H9 (cell line): ENCODE measurements around the gene ZNF831. TPM values are rescaled to one million over a fixed set of nuclear protein-coding genes. Genes with fewer than 3 reads are reported as not detected.

Experiments used
- DNase-seq: peaks from one replicate; pipeline ENCODE4 v3.0.0-alpha.2; 2017
- H2AFZ ChIP-seq: one replicate; pipeline ENCODE4 v1.6.1; 2013; ENCODE audit warnings: mild to moderate bottlenecking, low read length, control low read depth, moderate library complexity
- H2AK5ac ChIP-seq: 2 replicates; pipeline ENCODE4 v1.6.1; 2013; ENCODE audit warnings: low read length, control low read depth, mixed read lengths; ENCODE audit not compliant: insufficient read length
- H2BK120ac ChIP-seq: one replicate; pipeline ENCODE4 v1.6.1; 2013; ENCODE audit warnings: low read depth, mild to moderate bottlenecking, low read length, control low read depth, inconsistent platforms; ENCODE audit not compliant: poor library complexity, severe bottlenecking
- H2BK12ac ChIP-seq: 2 replicates; pipeline ENCODE4 v1.6.1; 2013; ENCODE audit warnings: low read length, control low read depth, mixed read lengths, low read depth; ENCODE audit not compliant: insufficient read length
- H2BK15ac ChIP-seq: 2 replicates; pipeline ENCODE4 v1.6.1; 2013; ENCODE audit warnings: low read depth, low read length, control low read depth
- H2BK20ac ChIP-seq: one replicate; pipeline ENCODE4 v1.6.1; 2013; ENCODE audit warnings: low read depth, mild to moderate bottlenecking, low read length, control low read depth, inconsistent platforms; ENCODE audit not compliant: poor library complexity, severe bottlenecking
- H2BK5ac ChIP-seq: 2 replicates; pipeline ENCODE4 v1.6.1; 2013; ENCODE audit warnings: low read length, control low read depth, mixed read lengths; ENCODE audit not compliant: insufficient read length
- H3K14ac ChIP-seq: 2 replicates; pipeline ENCODE4 v1.6.1; 2013; ENCODE audit warnings: low read length, control low read depth; ENCODE audit not compliant: insufficient read depth
- H3K18ac ChIP-seq: 2 replicates; pipeline ENCODE4 v1.6.1; 2013; ENCODE audit warnings: low read depth, mild to moderate bottlenecking, mixed read lengths, low read length, control low read depth; ENCODE audit not compliant: insufficient read length
- H3K23ac ChIP-seq: 2 replicates; pipeline ENCODE4 v1.6.1; 2013; ENCODE audit warnings: low read length, control low read depth, mixed read lengths, low read depth; ENCODE audit not compliant: insufficient read length
- H3K23me2 ChIP-seq: 2 replicates; pipeline ENCODE4 v1.6.1; 2013; ENCODE audit warnings: low read depth, mild to moderate bottlenecking, mixed read lengths, low read length, control low read depth; ENCODE audit not compliant: insufficient read length, poor library complexity, severe bottlenecking
- H3K27ac ChIP-seq: 2 replicates; pipeline ENCODE4 v1.5.1; 2013; ENCODE audit warnings: low read length, control low read depth, mixed read lengths, low read depth; ENCODE audit not compliant: insufficient read length
- H3K27me3 ChIP-seq: 2 replicates; pipeline ENCODE4 v1.6.1; 2013; ENCODE audit warnings: low read length, control low read depth, inconsistent platforms; ENCODE audit not compliant: insufficient read depth
- H3K4ac ChIP-seq: 2 replicates; pipeline ENCODE4 v1.6.1; 2013; ENCODE audit warnings: low read depth, mild to moderate bottlenecking, control low read depth, inconsistent platforms, low read length, moderate library complexity
- H3K4me1 ChIP-seq: 2 replicates; pipeline ENCODE4 v1.6.1; 2013; ENCODE audit warnings: low read length, control low read depth, inconsistent platforms; ENCODE audit not compliant: insufficient read depth
- H3K4me2 ChIP-seq: 2 replicates; pipeline ENCODE4 v1.6.1; 2013; ENCODE audit warnings: low read length, control low read depth, mixed read lengths; ENCODE audit not compliant: insufficient read length, insufficient read depth
- H3K56ac ChIP-seq: 2 replicates; pipeline ENCODE4 v1.6.1; 2013; ENCODE audit warnings: low read depth, mild to moderate bottlenecking, mixed read lengths, low read length, control low read depth; ENCODE audit not compliant: insufficient read length
- H3K79me1 ChIP-seq: 2 replicates; pipeline ENCODE4 v1.6.1; 2013; ENCODE audit warnings: low read depth, mild to moderate bottlenecking, moderate library complexity, low read length, control low read depth, inconsistent platforms; ENCODE audit not compliant: insufficient read depth, poor library complexity, severe bottlenecking
- H3K79me2 ChIP-seq: 2 replicates; pipeline ENCODE4 v1.6.1; 2013; ENCODE audit warnings: low read length, control low read depth, inconsistent platforms; ENCODE audit not compliant: insufficient read depth
- H3K9ac ChIP-seq: 2 replicates; pipeline ENCODE4 v1.6.1; 2013; ENCODE audit warnings: low read length, control low read depth, mixed read lengths; ENCODE audit not compliant: insufficient read length; ENCODE audit errors: extremely low read depth
- H3K9me3 ChIP-seq: one replicate; pipeline ENCODE4 v1.6.1; 2013; ENCODE audit warnings: low read depth, low read length, inconsistent platforms; ENCODE audit not compliant: control insufficient read depth
- H3T11ph ChIP-seq: one replicate; pipeline ENCODE4 v1.6.1; 2013; ENCODE audit warnings: mild to moderate bottlenecking, low read length, control low read depth, inconsistent platforms
- H4K20me1 ChIP-seq: one replicate; pipeline ENCODE4 v1.6.1; 2013; ENCODE audit not compliant: control insufficient read depth, insufficient read length, insufficient read depth
- H4K5ac ChIP-seq: 2 replicates; pipeline ENCODE4 v1.6.1; 2013; ENCODE audit warnings: low read depth, mild to moderate bottlenecking, mixed read lengths, low read length, control low read depth; ENCODE audit not compliant: insufficient read length
- H4K8ac ChIP-seq: replicated peaks from 2 replicates; pipeline ENCODE4 v1.6.1; 2013; ENCODE audit warnings: low read length, control low read depth, mixed read lengths, low read depth; ENCODE audit not compliant: insufficient read length
- H4K91ac ChIP-seq: 2 replicates; pipeline ENCODE4 v1.6.1; 2013; ENCODE audit warnings: low read depth, mild to moderate bottlenecking, moderate library complexity, mixed read lengths, low read length, control low read depth; ENCODE audit not compliant: insufficient read length
- H3K27ac Mint-ChIP-seq, 3 experiments: 2 replicates in 2 of 3; 3 replicates in 1 of 3; pipeline ENCODE4 v1.8.0; 2020 to 2021; ENCODE audit warnings: mixed read lengths in 3 of 3, mild to moderate bottlenecking in 1 of 3, moderate library complexity in 1 of 3
- H3K27me3 Mint-ChIP-seq: 2 replicates; pipeline ENCODE4 v1.8.0; 2021; ENCODE audit warnings: low read depth, mild to moderate bottlenecking, moderate library complexity, mixed read lengths
- H3K36me3 Mint-ChIP-seq, 3 experiments: 2 replicates in 2 of 3; 3 replicates in 1 of 3; pipeline ENCODE4 v1.8.0; 2020 to 2021; ENCODE audit warnings: low read depth in 3 of 3, mixed read lengths in 3 of 3; ENCODE audit not compliant: insufficient read depth in 1 of 3
- H3K4me1 Mint-ChIP-seq, 2 experiments: 2 replicates each; pipeline ENCODE4 v1.8.0; 2020; ENCODE audit warnings: mixed read lengths in 2 of 2
- H3K4me3 Mint-ChIP-seq, 2 experiments: 2 replicates in 1 of 2; 3 replicates in 1 of 2; pipeline ENCODE4 v1.8.0; 2020 to 2021; ENCODE audit warnings: mild to moderate bottlenecking in 2 of 2, mixed read lengths in 2 of 2, moderate library complexity in 1 of 2
- H3K9me3 Mint-ChIP-seq, 2 experiments: 2 replicates in 1 of 2; 3 replicates in 1 of 2; pipeline ENCODE4 v1.8.0; 2020; ENCODE audit warnings: mild to moderate bottlenecking in 2 of 2, mixed read lengths in 2 of 2, moderate library complexity in 1 of 2
- WGBS: extraction: QIAGEN DNeasy Blood & Tissue Kit; methylation state at CpG from one replicate; pipeline ENCODE4 v1.1.7; 2013; ENCODE audit warnings: missing lambda C conversion rate, low lambda C conversion rate, mixed read lengths; ENCODE audit not compliant: insufficient read length; ENCODE audit errors: extremely low coverage; 5-methylcytosine and 5-hydroxymethylcytosine counted together
- total RNA-seq: library from RNA; stranded (reverse); gene quantifications from 2 replicates; pipeline ENCODE4 v1.2.1, GENCODE V29; 2021
- TF ChIP-seq, protein P1 (sequence below): fragments of 200-600 bp; sonication (generic); conservative IDR thresholded peaks from 3 replicates; pipeline ENCODE4 v1.8.0; 2021; ENCODE audit warnings: antibody characterized with exemption, mild to moderate bottlenecking

ZNF831 gene
- total RNA-seq, 1 experiment from 2014 or later, result not detected

DNA sequence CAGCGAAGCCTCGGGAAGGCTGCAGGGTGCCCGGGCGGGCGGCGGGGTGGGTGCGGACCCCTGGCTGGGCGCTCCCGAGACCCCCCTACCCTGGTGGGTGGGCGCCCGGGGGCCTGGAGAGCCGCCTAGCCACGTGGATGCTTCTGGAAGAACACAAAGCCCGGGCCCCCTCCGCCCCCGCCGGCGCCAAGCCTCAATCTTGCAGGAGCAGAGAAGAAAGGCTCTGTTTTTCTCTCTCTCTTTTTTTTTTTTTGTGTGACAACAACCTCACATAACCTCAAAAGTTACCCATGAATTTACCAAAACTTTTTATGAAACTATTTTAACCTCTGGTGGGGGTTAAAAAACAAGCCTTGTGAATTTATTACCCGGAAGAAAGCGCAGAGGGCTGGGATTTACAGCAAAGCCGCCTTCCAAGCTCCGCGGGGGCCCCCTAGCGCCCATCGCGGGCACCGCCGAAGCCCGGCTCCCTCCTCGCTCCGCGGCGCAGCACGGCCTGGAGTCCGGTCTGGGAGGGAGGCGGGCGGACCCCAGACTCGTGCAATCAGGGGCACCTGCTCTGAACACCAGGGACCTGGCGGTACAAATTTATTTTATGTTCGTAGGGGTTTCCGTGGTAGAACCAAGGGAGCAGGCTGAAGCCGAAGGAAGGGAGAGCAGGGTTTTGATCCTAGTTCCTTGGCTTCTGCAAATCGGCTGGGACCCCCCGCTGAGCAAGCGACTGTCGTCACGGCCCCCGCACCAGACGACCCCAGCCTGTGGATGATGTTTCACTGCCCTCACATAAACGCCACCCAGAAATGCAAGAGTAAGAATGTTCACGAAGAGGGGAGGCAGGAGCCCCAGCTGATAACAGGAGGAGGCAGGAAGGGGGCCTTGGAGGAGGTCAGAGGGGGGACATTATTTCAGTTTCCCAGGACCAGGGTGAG lies 58.9 kb downstream of the ZNF831 start:
- Histone ChIP-seq H3K23ac (no peak overlapping the region), H2AK5ac (no peak overlapping the region), H4K91ac (no peak overlapping the region), H3K14ac (no peak overlapping the region), H3K23me2 (peaks cover 5% of the 10 kb centered on the region), H3K18ac (no peak overlapping the region), H3K56ac (no peak overlapping the region), H3K27me3 (no peaks in the 10 kb centered on the region; the same call in 1 of the 2 replicates), H2AFZ (peak overlapping the region; percentile 87), H4K5ac (no peak overlapping the region), H3K9me3 (no peaks in the 10 kb centered on the region), H2BK15ac (no peak overlapping the region), H2BK5ac (no peak overlapping the region), H3K4me1 (0 out of 2 replicates have a peak, but pooled peaks cover 4% of the 10 kb centered on the region), H2BK12ac (no peak overlapping the region), H3K27ac (no peak overlapping the region), H3K9ac (no peak overlapping the region), H3K79me1 (no peaks in the 10 kb centered on the region), H4K8ac (no peak overlapping the region), H2BK20ac (no peak overlapping the region), H3K4me2 (peak overlapping the region; percentile 63), H3K4ac (no peak overlapping the region), H2BK120ac (no peak overlapping the region), H3K79me2 (no peaks in the 10 kb centered on the region), H3T11ph (no peak overlapping the region), H4K20me1 (no peaks in the 10 kb centered on the region)
- H3K27ac Mint-ChIP-seq, result peak overlapping the region in 1 of 3 experiments; percentile 53; a peak in 1 of 7 replicates
- H3K36me3 Mint-ChIP-seq, result no peaks in the 10 kb centered on the region; a peak in 1 of 7 replicates
- H3K4me1 Mint-ChIP-seq, result peaks cover 34 to 40% of the 10 kb centered on the region in 2 experiments
- peak overlapping the region; percentile 67 to 78 for H3K4me3 Mint-ChIP-seq
- peak; percentile 84 for DNase-seq
- H3K27me3 Mint-ChIP-seq, result peaks cover 74% of the 10 kb centered on the region
- TF ChIP-seq, protein P1, sequence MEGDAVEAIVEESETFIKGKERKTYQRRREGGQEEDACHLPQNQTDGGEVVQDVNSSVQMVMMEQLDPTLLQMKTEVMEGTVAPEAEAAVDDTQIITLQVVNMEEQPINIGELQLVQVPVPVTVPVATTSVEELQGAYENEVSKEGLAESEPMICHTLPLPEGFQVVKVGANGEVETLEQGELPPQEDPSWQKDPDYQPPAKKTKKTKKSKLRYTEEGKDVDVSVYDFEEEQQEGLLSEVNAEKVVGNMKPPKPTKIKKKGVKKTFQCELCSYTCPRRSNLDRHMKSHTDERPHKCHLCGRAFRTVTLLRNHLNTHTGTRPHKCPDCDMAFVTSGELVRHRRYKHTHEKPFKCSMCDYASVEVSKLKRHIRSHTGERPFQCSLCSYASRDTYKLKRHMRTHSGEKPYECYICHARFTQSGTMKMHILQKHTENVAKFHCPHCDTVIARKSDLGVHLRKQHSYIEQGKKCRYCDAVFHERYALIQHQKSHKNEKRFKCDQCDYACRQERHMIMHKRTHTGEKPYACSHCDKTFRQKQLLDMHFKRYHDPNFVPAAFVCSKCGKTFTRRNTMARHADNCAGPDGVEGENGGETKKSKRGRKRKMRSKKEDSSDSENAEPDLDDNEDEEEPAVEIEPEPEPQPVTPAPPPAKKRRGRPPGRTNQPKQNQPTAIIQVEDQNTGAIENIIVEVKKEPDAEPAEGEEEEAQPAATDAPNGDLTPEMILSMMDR, result peak; percentile 95
- WGBS, result no CpG with 5 or more reads among the region's 51 CpGs
- no peaks in the 10 kb centered on the region; a peak in 1 of 5 replicates for H3K9me3 Mint-ChIP-seq
